HG03378 (cell line): ENCODE results near the gene KRABD2.
A peak's percentile ranks its signal among the peaks of the same experiment; 100 is the strongest.
"Not testable (repeated sequence)": the region's sequence is repeated elsewhere in the genome, so short reads cannot be mapped to it uniquely, and the experiment has no call there.

Experiments used
- ATAC-seq: cut with Tn5 transposase; IDR thresholded peaks from one replicate; pipeline ENCODE4 v1.9.1; 2021; ENCODE audit warnings: mild to moderate bottlenecking, moderate library complexity; ENCODE audit not compliant: unreplicated experiment

The KRABD2 gene

GRCh38 chr17:8392674-8393469 lies 16.4 kb upstream of the KRABD2 start:
- no peak for ATAC-seq

GRCh38 chr17:8392274-8392673 lies 15.8 kb upstream of the KRABD2 start:
- no peak for ATAC-seq

- ATAC-seq = no peak
Observed at GRCh38 chr17:8391711-8392110, 15.2 kb upstream of the KRABD2 start.

- ATAC-seq = no peak
Observed at GRCh38 chr17:8387914-8388651, 11.6 kb upstream of the KRABD2 start.

GRCh38 chr17:8386841-8387240 lies 10.3 kb upstream of the KRABD2 start:
- no peak for ATAC-seq

GRCh38 chr17:8384801-8385378 lies 8.4 kb upstream of the KRABD2 start:
- ATAC-seq = no peak

- ATAC-seq = peak; percentile 93
Observed at GRCh38 chr17:8383143-8383822, 6.8 kb upstream of the KRABD2 start, which contains the start of gene RPL26. RPL26 (minus strand) TSS chr17:8383193; CDS start chr17:8382310, 883 bp downstream.

GRCh38 chr17:8382880-8383142 lies 6.3 kb upstream of the KRABD2 start:
- no peak for ATAC-seq

- no peak for ATAC-seq
Observed at GRCh38 chr17:8382052-8382879, 5.8 kb upstream of the KRABD2 start.

- no peak for ATAC-seq
Observed at GRCh38 chr17:8380049-8380448, 3.5 kb upstream of the KRABD2 start.

GRCh38 chr17:8378117-8378516 lies 1.6 kb upstream of the KRABD2 start:
- ATAC-seq = not testable (repeated sequence)

- no peak for ATAC-seq
Observed at GRCh38 chr17:8377422-8377821, 918 bp upstream of the KRABD2 start.

- ATAC-seq = no peak
Observed at GRCh38 chr17:8375738-8376259, 705 bp downstream of the KRABD2 start.

- not testable (repeated sequence) for ATAC-seq
Observed at GRCh38 chr17:8373856-8374255, 2.6 kb downstream of the KRABD2 start.

- ATAC-seq = no peak
Observed at GRCh38 chr17:8372422-8372821, 4.1 kb downstream of the KRABD2 start.

GRCh38 chr17:8371786-8372185 lies 4.7 kb downstream of the KRABD2 start:
- ATAC-seq = no peak

- ATAC-seq = no peak
Observed at GRCh38 chr17:8369944-8370343, 6.6 kb downstream of the KRABD2 start.

GRCh38 chr17:8368193-8368592 lies 8.3 kb downstream of the KRABD2 start:
- ATAC-seq = no peak

GRCh38 chr17:8366231-8366630 lies 10.3 kb downstream of the KRABD2 start:
- ATAC-seq = no peak

- ATAC-seq = no peak
Observed at GRCh38 chr17:8365143-8365542, 11.4 kb downstream of the KRABD2 start.
